Stimulated activated CD4-positive, alpha-beta T cell treated with anti-CD3 and anti-CD28 coated beads, TNF-alpha, amount 100 ng/mL, for 24 hours (primary cell): ENCODE results near the gene HNRNPUL1.

ENCODE experiments used
- DNase-seq, 3 experiments: peaks; one replicate each; pipeline ENCODE4 v3.0.0-alpha.2; 2020; ENCODE audit warnings: low read depth in 3 of 3

Gene HNRNPUL1

DNA sequence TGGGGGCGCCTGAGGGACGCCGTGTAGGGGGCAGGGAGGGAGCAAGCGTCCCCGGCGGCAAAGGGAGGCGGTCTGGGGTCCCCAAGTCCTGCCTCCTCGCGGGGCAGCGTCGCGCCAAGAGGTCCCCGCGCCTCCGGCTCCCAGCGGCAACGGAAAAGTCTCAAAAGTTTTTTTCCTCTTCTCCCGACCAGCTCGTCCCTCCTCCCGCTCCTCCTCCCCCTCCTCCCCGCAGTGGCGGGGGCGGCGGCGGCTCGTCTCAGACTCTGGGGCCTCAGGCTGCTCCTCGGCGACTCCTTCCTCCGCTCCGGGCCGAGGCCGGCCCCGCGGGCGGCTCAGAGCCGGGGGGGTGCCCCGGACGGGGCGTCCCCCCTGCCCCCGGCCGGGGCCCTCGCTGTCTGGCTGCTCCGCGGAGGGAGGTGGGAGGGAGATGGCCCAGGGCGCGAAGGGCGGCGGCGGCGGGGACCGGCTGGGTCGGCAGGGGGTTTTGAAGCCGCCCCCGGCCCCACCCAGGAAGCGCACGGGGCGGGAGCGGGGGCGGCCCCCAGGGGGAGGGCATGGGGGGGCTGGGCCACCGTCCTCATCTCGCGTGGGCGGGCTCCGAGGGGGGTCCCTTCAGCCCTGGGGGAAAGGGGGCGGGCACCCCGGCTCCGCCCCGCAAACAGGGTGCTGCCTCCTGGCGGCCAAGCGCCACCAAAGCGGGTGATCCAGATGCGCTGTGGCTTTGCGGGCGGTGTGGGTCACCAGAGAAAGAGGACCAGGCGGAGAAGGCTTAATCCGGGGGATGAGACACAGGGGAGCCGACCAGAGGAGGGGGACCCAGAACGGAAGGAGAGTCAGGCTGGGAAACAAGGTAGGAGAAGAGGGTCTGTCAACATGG is 89.5 kb downstream of the HNRNPUL1 start, which contains the start of gene TGFB1:
TGFB1 (minus strand) TSS at position 457 of the 877 bp plus-strand sequence. CDS start 878 bp downstream, outside the sequence.
- DNase-seq, result peak; percentile 79 to 88 (median 80)

GRCh38 chr19:41354343-41354953 is 90.3 kb downstream of the HNRNPUL1 start:
- no peak for DNase-seq

GRCh38 chr19:41355035-41355434 is 90.9 kb downstream of the HNRNPUL1 start:
- no peak for DNase-seq

GRCh38 chr19:41355802-41356201 is 91.6 kb downstream of the HNRNPUL1 start:
- DNase-seq, result no peak

DNA sequence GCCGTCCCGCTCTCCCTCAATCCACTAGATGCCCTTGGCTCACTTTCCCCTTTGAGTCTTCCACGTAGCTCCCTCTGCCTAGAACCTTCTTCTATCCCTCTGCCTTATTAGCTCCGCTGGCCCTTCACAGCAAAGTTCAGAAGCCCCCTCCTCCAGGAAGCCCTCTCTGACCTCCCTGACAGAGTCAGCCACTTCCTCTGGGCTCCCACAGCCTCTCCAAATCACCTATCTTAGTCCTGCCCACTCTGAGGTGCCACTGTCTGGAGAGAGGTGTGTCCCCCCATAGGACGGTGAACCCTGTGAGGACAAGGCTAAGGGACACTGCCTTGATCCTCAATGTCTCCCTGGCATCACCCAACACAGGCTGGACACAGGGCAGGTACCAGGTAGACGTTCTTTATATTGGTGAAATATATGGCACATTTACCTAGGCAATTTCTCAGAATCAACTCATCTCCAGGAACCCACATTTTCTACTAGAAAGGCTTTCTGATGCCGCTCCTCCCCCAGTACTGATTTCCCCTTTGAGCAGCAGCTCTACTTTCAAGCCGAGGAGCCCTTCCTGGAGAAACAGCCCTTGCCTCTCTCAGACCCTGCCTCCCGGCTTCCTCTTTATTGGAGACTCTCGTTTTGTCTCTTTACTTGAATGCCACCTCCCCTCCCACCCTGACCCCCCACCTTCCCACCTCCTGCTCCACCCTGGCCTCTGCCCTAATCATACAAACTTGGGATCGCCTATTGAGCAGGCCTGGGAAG is 93.0 kb downstream of the HNRNPUL1 start:
- no peak for DNase-seq
